ENCODE data around the gene RNU11.
A peak's percentile ranks its signal among the peaks of the same experiment; 100 is the strongest.
"Not testable (repeated sequence)": the region's sequence is repeated elsewhere in the genome, so short reads cannot be mapped to it uniquely, and the experiment has no call there.

The RNU11 gene

DNA sequence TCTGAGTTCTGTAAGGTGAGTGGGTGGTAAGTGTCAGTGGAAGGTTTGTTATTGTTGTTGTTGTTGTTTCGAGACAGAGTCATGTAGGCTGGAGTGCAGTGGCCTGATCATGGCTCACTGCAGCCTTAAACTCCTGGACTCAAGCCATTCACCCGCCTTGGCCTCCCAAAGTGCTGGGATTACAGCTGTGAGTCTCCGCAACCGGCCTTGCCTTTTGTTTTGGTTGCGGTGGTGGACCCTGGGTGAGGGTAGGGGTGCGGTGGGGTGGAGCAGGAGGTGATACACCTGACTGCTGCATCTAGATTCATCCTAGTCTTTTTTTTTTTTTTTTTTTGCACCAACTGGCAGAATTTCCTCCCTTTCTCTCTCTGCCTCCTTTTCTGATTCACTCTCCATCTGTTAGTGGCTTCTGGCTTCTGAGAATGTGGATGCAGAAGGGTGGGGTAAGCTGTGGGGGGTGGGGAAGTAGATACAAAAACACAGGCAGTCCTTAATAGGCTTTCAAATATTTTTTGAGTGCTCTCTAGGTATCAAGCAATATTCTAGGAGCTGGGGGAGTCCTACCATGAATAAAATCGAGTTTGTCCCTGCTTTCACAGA is 15.6 kb downstream of the RNU11 start:
- DNase-seq (ENCODE audit: low read depth in 3 of 3) = no peak

DNA sequence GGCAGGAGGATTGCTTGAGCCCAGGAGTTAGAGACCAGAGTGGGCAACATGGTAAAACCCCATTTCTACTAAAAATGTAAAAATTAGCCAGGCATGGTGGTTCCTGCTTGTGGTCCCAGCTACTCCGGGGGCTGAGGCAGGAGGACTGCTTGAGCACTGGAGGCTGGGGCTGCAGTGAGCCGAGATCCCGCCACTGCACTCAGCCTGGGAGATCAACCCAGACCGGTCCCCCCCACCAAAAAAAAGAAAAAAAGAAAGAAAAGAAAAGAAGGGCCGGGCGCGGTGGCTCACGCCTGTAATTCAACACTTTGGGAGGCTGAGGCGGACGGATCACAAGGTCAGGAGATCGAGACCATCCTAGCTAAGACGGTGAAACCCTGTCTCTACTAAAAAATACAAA is 18.4 kb downstream of the RNU11 start:
- DNase-seq (ENCODE audit: low read depth in 3 of 3) = no peak

- peak; percentile 70 to 77 (median 76) for DNase-seq (ENCODE audit: low read depth in 3 of 3)
Observed at GRCh38 chr1:28668191-28668955, 20.0 kb downstream of the RNU11 start, which contains the start of gene GMEB1. GMEB1 (plus strand) TSS chr1:28668784; CDS start chr1:28683613, 14,829 bp downstream.

GRCh38 chr1:28668956-28669723 is 20.7 kb downstream of the RNU11 start:
- peak in 1 of 3 experiments; percentile 17 for DNase-seq (ENCODE audit: low read depth in 3 of 3)

DNA sequence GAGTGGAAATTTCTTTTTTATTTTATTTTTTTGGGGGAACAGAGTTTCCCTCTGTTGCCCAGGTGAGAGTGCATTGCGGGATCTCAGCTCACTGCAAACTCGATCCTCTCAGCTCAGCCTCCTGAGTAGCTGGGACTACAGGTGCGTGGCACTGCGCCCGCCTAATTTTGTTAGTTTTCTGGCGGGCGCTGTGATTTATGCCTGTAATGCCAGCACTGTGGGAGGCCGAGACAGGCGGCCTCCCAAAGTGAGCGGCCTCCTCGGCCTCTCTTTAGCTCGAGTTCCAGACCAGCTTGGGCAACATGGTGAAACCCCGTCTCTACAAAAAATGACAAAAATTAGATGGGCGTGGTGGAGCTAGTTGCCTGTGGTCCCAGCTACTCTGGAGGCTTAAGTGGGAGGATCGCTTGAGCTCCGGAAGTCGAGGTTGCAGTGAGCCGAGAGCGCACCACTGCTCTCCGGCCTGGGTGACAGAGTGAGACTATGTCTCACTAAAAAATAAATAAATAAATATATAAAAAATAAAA is 22.9 kb downstream of the RNU11 start:
- DNase-seq (ENCODE audit: low read depth in 3 of 3) = no peak

- not testable (repeated sequence) for DNase-seq (ENCODE audit: low read depth in 3 of 3)
Observed at GRCh38 chr1:28672971-28673370, 24.6 kb downstream of the RNU11 start.

DNA sequence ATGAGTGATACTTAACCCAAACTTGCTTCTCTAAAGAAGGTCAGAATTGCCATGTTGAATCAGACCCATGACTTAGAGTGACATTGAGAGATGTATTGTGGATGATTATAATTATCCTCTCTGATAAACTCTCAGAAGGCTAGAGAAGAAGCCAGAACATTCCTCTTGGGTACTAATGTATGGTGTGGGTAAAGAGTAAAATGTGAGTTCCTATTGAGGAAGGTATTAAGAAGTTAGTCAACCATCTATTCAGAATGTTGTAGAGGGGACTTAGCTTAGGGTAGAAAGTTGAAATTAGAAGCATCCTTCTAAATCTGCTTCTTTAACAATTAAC is 27.5 kb downstream of the RNU11 start:
- no peak for DNase-seq (ENCODE audit: low read depth in 3 of 3)

DNA sequence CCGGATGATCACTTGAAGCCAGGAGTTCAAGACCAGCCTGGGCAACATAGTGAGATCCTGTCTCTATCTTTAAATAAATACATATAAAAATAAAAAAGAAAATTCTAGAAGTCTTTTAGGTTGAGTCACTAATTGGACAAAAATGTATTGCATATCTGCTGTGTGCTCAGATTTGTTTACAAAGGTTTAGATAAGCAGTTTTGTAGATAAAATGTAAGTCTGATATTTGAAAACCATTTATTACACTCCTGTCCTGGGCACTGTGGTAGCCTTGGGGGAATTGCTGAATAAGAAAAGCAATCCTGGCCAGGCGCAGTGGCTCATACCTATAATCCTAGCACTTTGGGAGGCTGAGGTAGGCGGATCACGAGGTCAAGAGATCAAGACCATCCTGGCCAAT is 31.8 kb downstream of the RNU11 start:
- no peak for DNase-seq (ENCODE audit: low read depth in 3 of 3)

DNA sequence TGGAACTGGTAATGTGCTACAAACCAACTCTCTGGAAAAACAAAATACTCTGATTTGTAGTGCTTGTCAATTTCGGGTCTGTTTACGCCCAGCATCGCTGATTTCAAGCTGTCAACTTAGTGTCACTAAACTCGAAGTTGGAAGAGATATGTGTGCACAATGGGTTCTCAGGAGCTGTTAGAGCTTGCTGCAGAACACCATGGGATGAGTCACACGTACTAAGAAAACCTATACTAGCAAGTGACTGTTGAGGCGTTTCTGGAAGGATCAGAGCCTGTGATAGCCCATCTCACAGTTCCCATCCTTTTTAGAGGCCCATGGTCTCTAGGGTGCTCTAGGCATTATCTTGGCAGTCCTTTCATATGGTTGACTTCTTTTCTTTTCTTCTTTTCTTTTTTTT is 34.4 kb downstream of the RNU11 start:
- no peak for DNase-seq (ENCODE audit: low read depth in 3 of 3)

DNA sequence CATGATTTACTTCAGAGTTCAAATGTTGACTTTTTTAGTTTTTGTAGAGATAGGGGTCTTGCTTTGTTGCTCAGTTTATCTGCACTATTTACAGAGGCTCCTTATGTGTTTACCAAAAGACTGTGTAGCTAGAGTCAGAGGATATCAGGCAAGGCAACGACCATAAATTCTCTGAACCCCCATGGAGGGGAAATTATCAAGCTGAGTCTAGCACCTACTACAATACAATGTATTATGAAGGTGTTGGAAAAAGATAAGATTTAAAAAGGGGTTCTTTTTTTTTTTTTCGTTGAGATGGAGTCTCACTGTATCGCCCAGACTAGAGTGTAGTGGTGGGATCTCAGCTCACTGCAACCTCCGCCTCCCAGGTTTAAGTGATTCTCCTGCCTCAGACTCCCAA is 36.5 kb downstream of the RNU11 start:
- no peak for DNase-seq (ENCODE audit: low read depth in 3 of 3)

- not testable (repeated sequence) for DNase-seq (ENCODE audit: low read depth in 3 of 3)
Observed at GRCh38 chr1:28691627-28692026, 43.2 kb downstream of the RNU11 start.

All from stimulated activated CD4-positive, alpha-beta T cell treated with anti-CD3 and anti-CD28 coated beads, TNF-alpha, amount 100 ng/mL, for 4 hours (primary cell).